ENCODE results near the gene NFATC2IP.

NFATC2IP gene

DNA sequence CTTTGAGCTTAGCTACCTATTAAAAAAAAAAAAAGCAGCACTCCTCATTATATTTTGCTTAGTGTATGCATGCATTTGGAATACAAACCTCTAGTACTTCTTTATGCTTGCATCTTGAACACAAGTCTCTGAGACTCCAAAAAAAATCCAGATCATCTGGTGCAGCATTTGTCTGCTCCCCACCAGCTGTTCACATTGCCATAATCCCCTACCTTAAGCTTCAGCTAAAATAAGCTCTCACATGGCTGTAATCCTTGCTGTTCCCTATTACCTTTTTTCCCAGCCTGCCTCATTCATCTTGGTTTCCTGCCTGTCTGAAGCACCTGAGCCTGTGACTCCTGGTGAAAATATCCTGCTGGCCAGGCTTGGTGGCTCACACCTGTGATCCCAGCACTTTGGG, 7.5 kb upstream of the NFATC2IP start:
- Histone ChIP-seq H3K27ac (no peak overlapping the region), H3K9ac (no peak overlapping the region), H3K4me3 (ENCODE audit: low read depth, low read length) (no peak overlapping the region), H3K9me3 (ENCODE audit: control insufficient read depth, low read length) (no peaks in the 10 kb centered on the region), H2AFZ (no peak overlapping the region), H3K36me3 (ENCODE audit: control insufficient read depth, insufficient read depth, low read length) (no peaks in the 10 kb centered on the region), H3K4me2 (ENCODE audit: low read length) (no peak overlapping the region), H3K27me3 (ENCODE audit: control insufficient read depth, insufficient read depth, low read length) (no peaks in the 10 kb centered on the region), H3K4me1 (peaks cover 3% of the 10 kb centered on the region), H3K79me2 (no peaks in the 10 kb centered on the region)
- no peak for TF ChIP-seq CTCF (IDR thresholded peaks at IDR 0.05)

GRCh38 chr16:28946681-28947080, 4.1 kb upstream of the NFATC2IP start:
- Histone ChIP-seq H3K79me2 (no peaks in the 10 kb centered on the region), H3K4me2 (ENCODE audit: low read length) (no peak overlapping the region), H3K9me3 (ENCODE audit: control insufficient read depth, low read length) (no peaks in the 10 kb centered on the region), H3K36me3 (ENCODE audit: control insufficient read depth, insufficient read depth, low read length) (no peaks in the 10 kb centered on the region), H3K4me3 (ENCODE audit: low read depth, low read length) (no peak overlapping the region), H3K27me3 (ENCODE audit: control insufficient read depth, insufficient read depth, low read length) (no peaks in the 10 kb centered on the region), H3K27ac (no peak overlapping the region), H3K9ac (no peak overlapping the region), H2AFZ (no peak overlapping the region), H3K4me1 (peaks cover 5% of the 10 kb centered on the region)
- TF ChIP-seq CTCF (IDR thresholded peaks at IDR 0.05): no peak

DNA sequence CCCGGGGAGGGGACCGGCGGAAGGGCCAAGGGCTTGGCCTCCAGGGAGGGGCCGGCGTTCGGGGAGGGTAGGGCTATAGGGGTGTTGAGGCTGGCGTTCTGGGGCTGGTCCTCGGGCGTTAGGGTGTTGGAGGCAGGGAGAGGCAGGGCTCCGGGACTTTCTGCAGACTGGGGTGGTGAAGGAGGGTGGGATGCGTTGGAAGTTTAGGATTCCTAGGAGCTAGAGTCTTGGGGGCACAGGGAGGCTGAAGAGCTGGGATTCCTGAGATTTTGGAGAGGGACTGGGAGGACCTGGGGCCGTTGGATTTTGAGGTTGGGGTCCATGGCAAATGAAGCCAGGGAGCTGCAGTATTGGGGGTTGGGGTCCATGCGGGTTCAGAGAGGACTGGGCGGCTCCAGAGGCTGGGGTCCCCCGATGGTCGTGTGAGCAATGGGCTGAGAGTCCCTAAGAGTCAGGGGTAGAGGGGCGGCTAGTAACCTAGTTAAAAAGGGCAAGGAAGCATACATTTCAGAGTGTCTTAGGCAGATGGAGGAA, 740 bp downstream of the NFATC2IP start:
- Histone ChIP-seq H3K4me2 (ENCODE audit: low read length) (peak overlapping the region; percentile 87), H3K27me3 (ENCODE audit: control insufficient read depth, insufficient read depth, low read length) (no peaks in the 10 kb centered on the region), H3K79me2 (peaks cover 4% of the 10 kb centered on the region), H3K9ac (peak overlapping the region; percentile 4), H3K4me3 (ENCODE audit: low read depth, low read length) (peak overlapping the region; percentile 76), H3K9me3 (ENCODE audit: control insufficient read depth, low read length) (no peaks in the 10 kb centered on the region), H3K36me3 (ENCODE audit: control insufficient read depth, insufficient read depth, low read length) (no peaks in the 10 kb centered on the region), H3K27ac (no peak overlapping the region), H3K4me1 (peaks cover 8% of the 10 kb centered on the region), H2AFZ (peak overlapping the region; percentile 92)
- TF ChIP-seq CTCF (IDR thresholded peaks at IDR 0.05): no peak

DNA sequence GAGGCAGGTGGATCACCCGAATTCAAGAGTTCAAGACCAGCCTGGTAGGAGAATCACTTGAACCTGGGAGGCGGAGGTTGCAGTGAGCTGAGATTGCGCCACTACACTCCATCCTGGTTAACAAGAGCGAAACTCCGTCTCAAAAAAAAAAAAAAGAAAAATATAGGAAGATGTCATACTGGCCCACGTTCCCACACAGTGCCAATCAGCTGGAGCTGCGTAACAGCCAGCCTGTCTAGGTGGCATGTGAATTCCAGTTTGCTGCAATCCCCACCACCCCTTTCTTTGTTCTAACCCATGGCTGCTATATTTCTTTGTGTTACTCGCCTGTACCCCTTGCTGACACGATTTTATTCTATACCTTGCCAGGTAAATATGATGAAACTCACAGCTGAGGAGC, 7.5 kb downstream of the NFATC2IP start:
- no peak overlapping the region for H3K9ac ChIP-seq
- no peaks in the 10 kb centered on the region for H3K4me1 ChIP-seq
- no peaks in the 10 kb centered on the region for H3K36me3 ChIP-seq (ENCODE audit: control insufficient read depth, insufficient read depth, low read length)
- H3K27me3 ChIP-seq (ENCODE audit: control insufficient read depth, insufficient read depth, low read length): no peaks in the 10 kb centered on the region
- TF ChIP-seq CTCF (IDR thresholded peaks at IDR 0.05): no peak
- H3K4me3 ChIP-seq (ENCODE audit: low read depth, low read length): no peak overlapping the region
- no peaks in the 10 kb centered on the region for H3K9me3 ChIP-seq (ENCODE audit: control insufficient read depth, low read length)
- no peak overlapping the region for H3K4me2 ChIP-seq (ENCODE audit: low read length)
- no peak overlapping the region for H2AFZ ChIP-seq
- H3K27ac ChIP-seq: no peak overlapping the region
- peaks cover 2% of the 10 kb centered on the region for H3K79me2 ChIP-seq

DNA sequence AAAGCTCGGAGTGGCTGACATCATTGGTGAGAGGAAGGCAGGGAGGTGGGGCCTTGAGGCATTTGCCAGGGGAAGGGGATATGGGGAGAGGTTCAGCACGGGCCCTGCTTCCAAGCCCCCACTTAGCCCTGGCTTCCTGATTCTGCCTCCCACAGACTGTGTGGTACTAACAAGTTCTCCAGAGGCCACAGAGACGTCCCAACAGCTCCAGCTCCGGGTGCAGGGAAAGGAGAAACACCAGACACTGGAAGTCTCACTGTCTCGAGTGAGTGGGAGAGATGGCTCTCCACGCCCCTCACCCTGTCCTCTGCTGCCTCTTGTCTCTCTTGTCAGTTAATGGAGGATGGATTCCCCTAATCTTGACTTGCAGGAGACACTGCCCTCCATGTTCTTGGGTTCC, 8.1 kb downstream of the NFATC2IP start:
- no peak overlapping the region for H3K27ac ChIP-seq
- no peaks in the 10 kb centered on the region for H3K36me3 ChIP-seq (ENCODE audit: control insufficient read depth, insufficient read depth, low read length)
- peaks cover 2% of the 10 kb centered on the region for H3K79me2 ChIP-seq
- no peak overlapping the region for H2AFZ ChIP-seq
- no peaks in the 10 kb centered on the region for H3K4me1 ChIP-seq
- H3K9me3 ChIP-seq (ENCODE audit: control insufficient read depth, low read length): no peaks in the 10 kb centered on the region
- H3K4me2 ChIP-seq (ENCODE audit: low read length): no peak overlapping the region
- TF ChIP-seq CTCF (IDR thresholded peaks at IDR 0.05): no peak
- H3K4me3 ChIP-seq (ENCODE audit: low read depth, low read length): no peak overlapping the region
- H3K27me3 ChIP-seq (ENCODE audit: control insufficient read depth, insufficient read depth, low read length): no peaks in the 10 kb centered on the region
- no peak overlapping the region for H3K9ac ChIP-seq
